Upper lobe of right lung (tissue), 1 donor: Measurements from ENCODE around the gene PP2D1. TPM values are rescaled to one million over a fixed set of nuclear protein-coding genes. Genes with fewer than 3 reads are reported as not detected.
"Not testable (repeated sequence)": the region's sequence is repeated elsewhere in the genome, so short reads cannot be mapped to it uniquely, and the experiment has no call there.

ENCODE experiments used
- ATAC-seq: fragments of 200-7000 bp; cut with Tn5 transposase; one replicate; pipeline ENCODE4 v1.9.1; 2020; ENCODE audit warnings: mild to moderate bottlenecking, moderate library complexity
- DNase-seq: peaks from one replicate; pipeline ENCODE4 v3.0.0-alpha.2; 2020
- H3K27ac ChIP-seq: fragments of 200-600 bp; one replicate; pipeline ENCODE4 v1.8.0; 2022
- H3K27me3 ChIP-seq: fragments of 200-600 bp; one replicate; pipeline ENCODE4 v1.8.0; 2022; ENCODE audit warnings: mild to moderate bottlenecking
- H3K36me3 ChIP-seq: fragments of 200-600 bp; one replicate; pipeline ENCODE4 v1.8.0; 2022
- H3K4me1 ChIP-seq: fragments of 200-600 bp; one replicate; pipeline ENCODE4 v1.8.0; 2022
- H3K4me3 ChIP-seq: fragments of 200-600 bp; one replicate; pipeline ENCODE4 v1.8.0; 2022; ENCODE audit warnings: mild to moderate bottlenecking
- H3K9me3 ChIP-seq: fragments of 200-600 bp; one replicate; pipeline ENCODE4 v1.8.0; 2022
- CTCF ChIP-seq: fragments of 200-600 bp; IDR thresholded peaks from one replicate; pipeline ENCODE4 v1.8.0; 2022; ENCODE audit warnings: antibody characterized with exemption
- intact Hi-C: fragments of 100-400 bp; cut with DNase I; formaldehyde crosslinking; loops from one replicate; pipeline ENCODE4 v1.11.0; 2022
- total RNA-seq: library from RNA; stranded (reverse); fragmentation: NEBNext Ultra II Directional; extraction: Animal tissue kit (Norgen Biotek cat#: 25700); gene quantifications from one replicate; pipeline ENCODE4 v1.2.1, GENCODE V29; 2021
- donor health status: DM: no; HTN: yes; CAD: no; lungs with severe emphysema.

Gene PP2D1
- total RNA-seq, 1 donor from 2014 or later = not detected

DNA sequence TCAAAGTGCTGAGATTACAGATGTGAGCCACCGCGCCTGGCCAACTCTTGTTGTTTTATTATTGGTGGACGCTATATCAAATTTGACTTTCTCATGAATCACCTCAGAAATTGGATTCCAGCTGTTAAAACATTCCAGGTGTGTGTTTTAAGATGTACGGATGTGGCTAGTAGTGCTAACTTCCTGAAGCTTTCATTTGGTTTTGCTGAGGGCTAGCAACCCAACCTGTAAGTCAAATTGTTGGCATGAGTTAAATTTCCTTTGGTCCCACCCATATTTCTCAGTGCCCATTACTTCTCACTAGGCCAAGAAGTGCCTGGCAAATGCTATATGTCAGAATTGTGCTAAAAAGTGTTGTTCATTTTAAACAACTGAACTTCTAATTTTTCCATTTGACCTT lies 15.1 kb upstream of the PP2D1 start:
- Histone ChIP-seq H3K9me3 (no peaks in the 10 kb centered on the region), H3K36me3 (no peaks in the 10 kb centered on the region), H3K4me1 (peaks cover 13% of the 10 kb centered on the region), H3K27ac (no peak overlapping the region), H3K4me3 (no peak overlapping the region), H3K27me3 (no peaks in the 10 kb centered on the region)
- TF ChIP-seq CTCF = no peak
- ATAC-seq = no peak
- no peak for DNase-seq
- intact Hi-C loops = no loop called here

- Histone ChIP-seq H3K27ac (peak overlapping the region; percentile 51), H3K27me3 (no peaks in the 10 kb centered on the region), H3K4me3 (no peak overlapping the region), H3K36me3 (no peaks in the 10 kb centered on the region), H3K4me1 (peaks cover 13% of the 10 kb centered on the region), H3K9me3 (no peaks in the 10 kb centered on the region)
- ATAC-seq = peak; percentile 80
- no peak for TF ChIP-seq CTCF
- intact Hi-C loops = no loop called here
- no peak for DNase-seq
These were observed 11.8 kb upstream of the PP2D1 start for GRCh38 chr3:20023623-20024405.

DNA sequence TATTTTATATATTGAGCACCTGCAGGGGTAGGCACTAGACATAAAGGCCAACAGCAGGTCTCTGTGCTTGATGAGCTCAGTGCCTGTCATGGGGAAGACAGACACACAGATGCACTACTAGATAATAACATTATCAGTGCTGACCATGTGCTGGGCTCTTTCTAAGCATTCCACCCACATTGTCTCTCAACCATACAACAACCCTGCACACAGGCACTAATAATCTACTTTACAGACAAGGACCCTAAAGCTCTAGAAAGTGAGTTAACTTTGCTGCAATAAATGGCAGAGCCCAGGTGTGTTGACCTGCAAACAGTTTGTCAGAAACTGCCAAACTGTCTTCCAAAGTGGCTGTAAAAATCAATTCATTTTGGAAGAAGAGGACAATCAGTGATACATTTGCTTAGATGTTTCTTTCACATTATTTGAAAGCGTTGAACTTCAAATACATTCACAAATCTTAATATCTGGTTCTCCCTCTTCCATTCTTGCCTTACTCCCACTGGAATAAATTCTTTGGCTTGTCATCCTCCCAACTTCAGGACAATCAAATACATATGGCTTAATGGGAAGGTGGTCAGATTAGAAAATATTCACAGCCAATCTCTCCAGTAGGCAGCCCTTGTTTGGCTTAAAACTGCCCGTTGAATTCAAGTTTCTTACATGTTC lies 11.0 kb upstream of the PP2D1 start:
- Histone ChIP-seq H3K4me3 (no peak overlapping the region), H3K27me3 (no peaks in the 10 kb centered on the region), H3K27ac (no peak overlapping the region), H3K36me3 (no peaks in the 10 kb centered on the region), H3K9me3 (no peaks in the 10 kb centered on the region), H3K4me1 (peaks cover 13% of the 10 kb centered on the region)
- DNase-seq (no peak), ATAC-seq (no peak)
- no peak for TF ChIP-seq CTCF
- intact Hi-C loops = no loop called here

- ATAC-seq, H3K4me1 ChIP-seq, intact Hi-C loops, H3K36me3 ChIP-seq, H3K4me3 ChIP-seq, DNase-seq, H3K27ac ChIP-seq, H3K27me3 ChIP-seq, H3K9me3 ChIP-seq: not testable (repeated sequence)
These were observed 4.0 kb upstream of the PP2D1 start for GRCh38 chr3:20016076-20016475.

GRCh38 chr3:20015525-20015924 lies 3.5 kb upstream of the PP2D1 start:
- H3K9me3 ChIP-seq = no peaks in the 10 kb centered on the region
- no peak overlapping the region for H3K27ac ChIP-seq
- no peaks in the 10 kb centered on the region for H3K4me1 ChIP-seq
- no peaks in the 10 kb centered on the region for H3K36me3 ChIP-seq
- intact Hi-C loops = no loop called here
- H3K27me3 ChIP-seq = no peaks in the 10 kb centered on the region
- no peak overlapping the region for H3K4me3 ChIP-seq
- TF ChIP-seq CTCF = no peak
- ATAC-seq = no peak
- no peak for DNase-seq

GRCh38 chr3:20013396-20013795 lies 1.3 kb upstream of the PP2D1 start:
- TF ChIP-seq CTCF = no peak
- Histone ChIP-seq H3K27me3 (no peaks in the 10 kb centered on the region), H3K36me3 (no peaks in the 10 kb centered on the region), H3K4me3 (no peak overlapping the region), H3K27ac (no peak overlapping the region), H3K9me3 (no peaks in the 10 kb centered on the region), H3K4me1 (no peaks in the 10 kb centered on the region)
- DNase-seq = no peak
- intact Hi-C loops = no loop called here
- no peak for ATAC-seq
